ENCODE measurements around the gene SLC23A2.
"Not testable (repeated sequence)": the region's sequence is repeated elsewhere in the genome, so short reads cannot be mapped to it uniquely, and the experiment has no call there.

The SLC23A2 gene

GRCh38 chr20:5030348-5031205, 29.3 kb upstream of the SLC23A2 start:
- no peak for ATAC-seq (replicated peaks)
- no peak overlapping the region for H3K27ac Mint-ChIP-seq
- H3K4me1 Mint-ChIP-seq, result peaks cover 6 to 10% of the 10 kb centered on the region in 2 donors
- H3K4me3 Mint-ChIP-seq, result no peak overlapping the region
- no peaks in the 10 kb centered on the region for H3K27me3 Mint-ChIP-seq
- H3K36me3 Mint-ChIP-seq, result no peaks in the 10 kb centered on the region
- H3K9me3 Mint-ChIP-seq, result no peaks in the 10 kb centered on the region
- no peak for DNase-seq

- H3K27ac Mint-ChIP-seq, result not testable (repeated sequence)
- peaks cover 6 to 14% of the 10 kb centered on the region in 2 donors for H3K4me1 Mint-ChIP-seq
Observed at GRCh38 chr20:5028258-5029059, 27.1 kb upstream of the SLC23A2 start.

GRCh38 chr20:5024982-5025381, 23.7 kb upstream of the SLC23A2 start:
- Mint-ChIP-seq H3K4me3 (no peak overlapping the region), H3K9me3 (no peaks in the 10 kb centered on the region), H3K4me1 (peaks cover 0 to 4% of the 10 kb centered on the region in 2 donors), H3K36me3 (no peaks in the 10 kb centered on the region), H3K27ac (no peak overlapping the region), H3K27me3 (no peaks in the 10 kb centered on the region)
- DNase-seq, result no peak
- no peak for ATAC-seq (replicated peaks)

More at GRCh38 chr20:5028258-5029059, 27.1 kb upstream of the SLC23A2 start:
- H3K27me3 Mint-ChIP-seq; ATAC-seq (replicated peaks); H3K9me3 Mint-ChIP-seq; H3K4me3 Mint-ChIP-seq; DNase-seq; H3K36me3 Mint-ChIP-seq: not testable (repeated sequence)

GRCh38 chr20:5024103-5024502, 22.8 kb upstream of the SLC23A2 start:
- no peak for ATAC-seq (replicated peaks)
- H3K4me1 Mint-ChIP-seq, result peaks cover 0 to 4% of the 10 kb centered on the region in 2 donors
- H3K9me3 Mint-ChIP-seq, result no peaks in the 10 kb centered on the region
- H3K27ac Mint-ChIP-seq, result no peak overlapping the region
- H3K36me3 Mint-ChIP-seq, result no peaks in the 10 kb centered on the region
- H3K4me3 Mint-ChIP-seq, result no peak overlapping the region
- H3K27me3 Mint-ChIP-seq, result no peaks in the 10 kb centered on the region
- DNase-seq, result no peak

GRCh38 chr20:5023171-5023570, 21.9 kb upstream of the SLC23A2 start:
- H3K27ac Mint-ChIP-seq; H3K27me3 Mint-ChIP-seq; DNase-seq; H3K36me3 Mint-ChIP-seq; H3K4me3 Mint-ChIP-seq; ATAC-seq (replicated peaks); H3K9me3 Mint-ChIP-seq; H3K4me1 Mint-ChIP-seq: not testable (repeated sequence)

GRCh38 chr20:5020760-5021159, 19.4 kb upstream of the SLC23A2 start:
- no peak overlapping the region for H3K4me3 Mint-ChIP-seq

GRCh38 chr20:5013682-5014447, 12.6 kb upstream of the SLC23A2 start:
- Mint-ChIP-seq H3K4me1 (peaks cover 13 to 27% of the 10 kb centered on the region in 2 donors), H3K4me3 (no peak overlapping the region), H3K27me3 (no peaks in the 10 kb centered on the region), H3K27ac (no peak overlapping the region), H3K36me3 (no peaks in the 10 kb centered on the region), H3K9me3 (no peaks in the 10 kb centered on the region)
- ATAC-seq (replicated peaks) (no peak), DNase-seq (no peak)

More at GRCh38 chr20:5020760-5021159, 19.4 kb upstream of the SLC23A2 start:
- H3K27ac Mint-ChIP-seq, result no peak overlapping the region
- H3K27me3 Mint-ChIP-seq, result no peaks in the 10 kb centered on the region
- no peaks in the 10 kb centered on the region for H3K36me3 Mint-ChIP-seq
- no peaks in the 10 kb centered on the region for H3K9me3 Mint-ChIP-seq
- no peak for DNase-seq
- no peak for ATAC-seq (replicated peaks)
- peaks cover 0 to 4% of the 10 kb centered on the region in 2 donors for H3K4me1 Mint-ChIP-seq

GRCh38 chr20:5008759-5009158, 7.4 kb upstream of the SLC23A2 start:
- Mint-ChIP-seq H3K27ac (peak overlapping the region; percentile 7), H3K9me3 (no peaks in the 10 kb centered on the region), H3K4me3 (no peak overlapping the region), H3K27me3 (no peaks in the 10 kb centered on the region), H3K36me3 (no peaks in the 10 kb centered on the region), H3K4me1 (peaks cover 22 to 41% of the 10 kb centered on the region in 2 donors)
- peak in 1 of 2 donors; percentile 25 for ATAC-seq (replicated peaks)
- no peak for DNase-seq

GRCh38 chr20:5005326-5005725, 4.0 kb upstream of the SLC23A2 start:
- ATAC-seq (replicated peaks), result no peak
- DNase-seq, result no peak

GRCh38 chr20:5004825-5005224, 3.5 kb upstream of the SLC23A2 start:
- DNase-seq; H3K27me3 Mint-ChIP-seq; ATAC-seq (replicated peaks); H3K27ac Mint-ChIP-seq; H3K9me3 Mint-ChIP-seq; H3K4me3 Mint-ChIP-seq: not testable (repeated sequence)
- Mint-ChIP-seq H3K36me3 (peaks cover 2 to 10% of the 10 kb centered on the region in 2 donors), H3K4me1 (peaks cover 26 to 40% of the 10 kb centered on the region in 2 donors)

More at GRCh38 chr20:5005326-5005725, 4.0 kb upstream of the SLC23A2 start:
- H3K36me3 Mint-ChIP-seq, result peaks cover 2 to 8% of the 10 kb centered on the region in 2 donors
- no peak overlapping the region for H3K27ac Mint-ChIP-seq
- H3K4me1 Mint-ChIP-seq, result peaks cover 27 to 40% of the 10 kb centered on the region in 2 donors
- no peaks in the 10 kb centered on the region for H3K27me3 Mint-ChIP-seq
- H3K9me3 Mint-ChIP-seq, result no peaks in the 10 kb centered on the region
- no peak overlapping the region for H3K4me3 Mint-ChIP-seq

- ATAC-seq (replicated peaks), result no peak
- Mint-ChIP-seq H3K9me3 (no peaks in the 10 kb centered on the region), H3K27me3 (no peaks in the 10 kb centered on the region), H3K27ac (no peak overlapping the region), H3K36me3 (peaks cover 2 to 10% of the 10 kb centered on the region in 2 donors), H3K4me1 (peaks cover 23 to 40% of the 10 kb centered on the region in 2 donors), H3K4me3 (no peak overlapping the region)
- no peak for DNase-seq
Observed at GRCh38 chr20:5003626-5004025, 2.3 kb upstream of the SLC23A2 start.

- Mint-ChIP-seq H3K27me3 (no peaks in the 10 kb centered on the region), H3K27ac (peak overlapping the region; percentile 98)
- peak; percentile 1 to 3 for ATAC-seq (replicated peaks)
Observed at GRCh38 chr20:5002077-5002413, 735 bp upstream of the SLC23A2 start.

GRCh38 chr20:5000263-5001173, 792 bp downstream of the SLC23A2 start:
- peaks cover 37 to 56% of the 10 kb centered on the region in 2 donors for H3K4me1 Mint-ChIP-seq
- no peaks in the 10 kb centered on the region for H3K27me3 Mint-ChIP-seq
- no peaks in the 10 kb centered on the region for H3K9me3 Mint-ChIP-seq
- no peak for DNase-seq
- ATAC-seq (replicated peaks), result peak; percentile 45 to 53
- H3K27ac Mint-ChIP-seq, result peak overlapping the region; percentile 93
- peak overlapping the region; percentile 92 to 97 for H3K4me3 Mint-ChIP-seq
- peaks cover 13 to 30% of the 10 kb centered on the region in 2 donors for H3K36me3 Mint-ChIP-seq

More at GRCh38 chr20:5002077-5002413, 735 bp upstream of the SLC23A2 start:
- H3K4me1 Mint-ChIP-seq, result peaks cover 28 to 43% of the 10 kb centered on the region in 2 donors
- no peaks in the 10 kb centered on the region for H3K9me3 Mint-ChIP-seq
- H3K36me3 Mint-ChIP-seq, result peaks cover 11 to 22% of the 10 kb centered on the region in 2 donors
- peak overlapping the region; percentile 97 to 98 for H3K4me3 Mint-ChIP-seq
- DNase-seq, result no peak
